ENCODE data around the gene POLR2C. TPM values are rescaled to one million over a fixed set of nuclear protein-coding genes. Genes with fewer than 3 reads are reported as not detected.

Gene POLR2C
- total RNA-seq, 2 donors from 2014 or later: 76.1 to 82.6 TPM

GRCh38 chr16:57477531-57478202 lies 15.2 kb downstream of the POLR2C start:
- H3K27ac Mint-ChIP-seq: no peak overlapping the region
- peaks cover 8% of the 10 kb centered on the region for H3K4me1 Mint-ChIP-seq
- no peaks in the 10 kb centered on the region for H3K27me3 Mint-ChIP-seq
- H3K9me3 ChIP-seq (ENCODE audit: control insufficient read depth, low read length, poor library complexity, severe bottlenecking): no peaks in the 10 kb centered on the region
- no peak overlapping the region for H3K4me3 Mint-ChIP-seq
- H3K36me3 Mint-ChIP-seq (ENCODE audit: low read depth): no peaks in the 10 kb centered on the region
- no peak for DNase-seq
- no peak for ATAC-seq

- Mint-ChIP-seq H3K4me3 (peak overlapping the region; percentile 63), H3K4me1 (peaks cover 8% of the 10 kb centered on the region), H3K27ac (no peak overlapping the region), H3K36me3 (ENCODE audit: low read depth) (no peaks in the 10 kb centered on the region), H3K27me3 (no peaks in the 10 kb centered on the region)
- DNase-seq: no peak
- H3K9me3 ChIP-seq (ENCODE audit: control insufficient read depth, low read length, poor library complexity, severe bottlenecking): no peaks in the 10 kb centered on the region
- no peak for ATAC-seq
These were observed 16.1 kb downstream of the POLR2C start for GRCh38 chr16:57478396-57479204.

DNA sequence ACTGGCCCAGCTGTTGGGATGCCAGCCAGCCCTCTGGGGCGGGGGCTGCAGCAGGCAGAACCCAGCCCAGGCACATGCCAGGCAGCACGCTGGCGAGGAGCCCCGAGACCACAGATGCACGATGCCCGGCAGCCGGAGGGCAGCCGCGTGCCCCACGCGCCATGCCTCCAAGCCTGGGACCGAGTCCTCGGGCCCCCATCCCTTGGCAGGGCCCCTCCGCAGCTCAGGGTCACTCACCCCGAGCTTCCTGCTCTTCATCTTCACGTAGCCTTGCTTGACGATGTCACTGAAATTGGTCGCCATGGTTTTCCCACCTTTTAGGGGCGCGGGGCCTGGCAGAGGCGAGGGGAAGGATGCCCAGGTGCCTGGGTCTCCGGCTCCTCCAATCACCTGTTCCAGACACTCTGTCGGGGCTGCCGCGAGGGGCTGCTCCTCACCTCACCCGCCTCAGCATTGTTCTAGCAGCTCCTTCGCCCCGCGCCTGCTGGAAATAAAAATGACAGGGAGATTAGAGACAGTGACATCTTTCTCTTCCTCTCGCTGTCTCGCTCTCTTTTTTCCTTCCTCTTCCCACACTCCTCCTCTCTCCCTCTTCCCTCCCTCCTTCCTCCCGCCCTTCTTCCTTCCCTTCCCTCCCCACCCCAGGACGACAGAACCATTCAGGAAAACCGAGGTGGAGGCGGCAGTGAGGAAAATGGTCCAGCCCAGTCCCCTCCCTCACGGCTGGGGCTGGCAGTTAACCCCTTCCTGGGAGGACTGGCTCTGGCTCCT lies 16.9 kb downstream of the POLR2C start:
- no peak for DNase-seq
- Mint-ChIP-seq H3K4me1 (peaks cover 8% of the 10 kb centered on the region), H3K27ac (no peak overlapping the region), H3K27me3 (no peaks in the 10 kb centered on the region), H3K4me3 (no peak overlapping the region), H3K36me3 (ENCODE audit: low read depth) (no peaks in the 10 kb centered on the region)
- no peaks in the 10 kb centered on the region for H3K9me3 ChIP-seq (ENCODE audit: control insufficient read depth, low read length, poor library complexity, severe bottlenecking)
- no peak for ATAC-seq

DNA sequence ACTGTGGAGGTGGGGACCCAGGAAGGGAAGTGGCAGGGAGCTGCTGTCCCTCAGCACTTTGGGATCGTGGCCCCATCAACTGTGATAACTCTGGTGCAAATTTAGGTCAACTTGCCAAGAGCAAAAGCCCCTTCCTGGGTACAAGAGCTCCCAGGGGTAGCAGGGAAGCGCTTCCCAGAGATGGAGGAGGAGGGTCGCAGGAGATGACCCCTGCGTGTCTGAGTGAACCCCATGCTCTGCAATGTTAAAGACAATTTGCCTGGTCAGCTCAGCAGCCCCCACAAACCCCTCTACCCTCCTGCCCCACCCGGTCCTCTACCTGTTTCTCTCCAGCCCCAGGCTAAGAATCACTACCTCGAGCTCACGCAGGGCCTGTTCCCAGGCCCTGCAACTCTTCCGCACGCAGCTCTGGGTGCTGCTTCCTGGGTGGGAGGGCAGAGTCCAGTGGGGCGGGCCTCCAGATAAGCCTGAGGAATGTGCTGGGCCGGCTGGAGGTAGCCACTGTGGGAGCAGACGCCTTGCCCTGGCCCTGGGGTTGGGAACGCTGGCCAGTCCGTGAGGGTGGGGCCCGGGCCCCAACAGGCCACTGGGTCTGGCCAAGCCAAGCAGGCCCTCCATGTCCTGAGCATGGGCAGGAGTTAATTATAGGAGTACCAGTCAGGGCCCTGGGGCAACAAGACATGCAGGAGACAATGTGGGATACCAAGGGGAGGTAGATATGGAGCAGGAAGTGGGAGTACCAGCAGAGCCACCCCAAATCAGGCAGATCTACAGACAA lies 17.7 kb downstream of the POLR2C start:
- no peaks in the 10 kb centered on the region for H3K27me3 Mint-ChIP-seq
- DNase-seq (no peak), ATAC-seq (no peak)
- no peaks in the 10 kb centered on the region for H3K9me3 ChIP-seq (ENCODE audit: control insufficient read depth, low read length, poor library complexity, severe bottlenecking)
- peaks cover 8% of the 10 kb centered on the region for H3K4me1 Mint-ChIP-seq
- no peaks in the 10 kb centered on the region for H3K36me3 Mint-ChIP-seq (ENCODE audit: low read depth)
- no peak overlapping the region for H3K4me3 Mint-ChIP-seq
- peak overlapping the region; percentile 57 for H3K27ac Mint-ChIP-seq

- no peak for DNase-seq
- Mint-ChIP-seq H3K27me3 (no peaks in the 10 kb centered on the region), H3K27ac (peak overlapping the region; percentile 57), H3K36me3 (ENCODE audit: low read depth) (no peaks in the 10 kb centered on the region), H3K4me1 (peaks cover 11% of the 10 kb centered on the region), H3K4me3 (no peak overlapping the region)
- no peak for ATAC-seq
- no peaks in the 10 kb centered on the region for H3K9me3 ChIP-seq (ENCODE audit: control insufficient read depth, low read length, poor library complexity, severe bottlenecking)
These were observed 18.3 kb downstream of the POLR2C start for GRCh38 chr16:57480754-57481230.

DNA sequence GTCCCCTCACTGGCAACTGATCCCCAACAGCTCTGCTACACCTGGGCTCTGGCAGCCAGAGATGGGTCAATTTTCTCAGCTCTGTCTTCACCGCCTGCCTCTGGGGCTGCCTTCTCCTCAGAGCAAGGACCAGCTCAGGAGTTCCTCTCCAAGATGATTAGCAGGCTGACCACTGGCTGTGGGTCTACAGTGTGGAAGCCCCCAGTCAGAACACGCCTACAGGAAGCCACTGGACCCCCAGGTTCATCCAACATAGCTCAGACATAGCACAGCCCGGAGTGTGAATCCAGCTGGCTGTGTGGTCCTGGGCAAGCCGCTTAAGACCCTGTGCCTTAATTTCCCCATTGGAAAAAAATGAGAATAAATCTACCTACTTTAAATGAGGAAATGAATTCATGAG lies 18.9 kb downstream of the POLR2C start:
- ATAC-seq (no peak), DNase-seq (no peak)
- peaks cover 11% of the 10 kb centered on the region for H3K4me1 Mint-ChIP-seq
- H3K9me3 ChIP-seq (ENCODE audit: control insufficient read depth, low read length, poor library complexity, severe bottlenecking): no peaks in the 10 kb centered on the region
- no peak overlapping the region for H3K4me3 Mint-ChIP-seq
- no peaks in the 10 kb centered on the region for H3K36me3 Mint-ChIP-seq (ENCODE audit: low read depth)
- H3K27ac Mint-ChIP-seq: no peak overlapping the region
- no peaks in the 10 kb centered on the region for H3K27me3 Mint-ChIP-seq

GRCh38 chr16:57482845-57483545 lies 20.5 kb downstream of the POLR2C start:
- no peak overlapping the region for H3K4me3 Mint-ChIP-seq
- DNase-seq: no peak
- H3K27me3 Mint-ChIP-seq: no peaks in the 10 kb centered on the region
- H3K4me1 Mint-ChIP-seq: peaks cover 14% of the 10 kb centered on the region
- H3K9me3 ChIP-seq (ENCODE audit: control insufficient read depth, low read length, poor library complexity, severe bottlenecking): no peaks in the 10 kb centered on the region
- no peaks in the 10 kb centered on the region for H3K36me3 Mint-ChIP-seq (ENCODE audit: low read depth)
- no peak for ATAC-seq
- no peak overlapping the region for H3K27ac Mint-ChIP-seq

DNA sequence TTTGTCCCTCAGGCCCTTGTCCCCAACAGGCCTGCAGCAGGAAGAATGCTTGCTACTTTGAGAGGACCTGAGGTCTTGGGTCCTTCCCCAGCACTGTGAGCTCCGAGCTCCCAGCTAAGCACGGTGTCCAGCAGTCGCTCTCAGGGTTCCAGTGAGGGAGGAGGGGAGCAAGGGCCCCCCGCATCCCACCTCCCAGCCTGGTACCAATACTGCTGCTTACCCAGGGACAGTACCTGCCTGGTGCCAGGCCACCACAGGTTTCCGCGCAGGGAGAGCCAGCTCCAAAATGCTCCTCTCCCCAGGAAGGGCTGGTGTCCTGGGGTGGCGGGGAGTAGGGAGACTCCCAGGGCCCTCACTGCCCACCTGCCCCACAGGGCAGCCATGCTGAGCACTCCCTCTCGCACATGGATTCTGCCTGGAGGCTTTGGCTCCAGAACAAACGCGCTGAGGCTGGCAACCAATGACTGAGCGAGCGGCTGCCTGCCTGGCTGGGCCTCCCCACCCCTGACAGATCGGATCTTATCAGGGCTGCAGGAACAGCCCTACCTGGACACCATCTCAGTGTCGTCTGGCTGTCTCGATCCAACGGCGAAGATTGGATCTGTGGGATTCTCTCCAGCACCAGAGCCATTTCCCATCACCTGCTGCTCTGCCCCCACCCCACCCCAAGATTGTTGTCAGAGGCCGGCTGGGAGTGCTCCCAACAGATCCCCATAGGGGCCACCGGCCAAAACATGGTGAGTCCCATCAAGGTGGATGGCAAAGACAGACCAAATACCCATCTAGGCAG lies 21.4 kb downstream of the POLR2C start:
- DNase-seq (no peak), ATAC-seq (no peak)
- no peaks in the 10 kb centered on the region for H3K9me3 ChIP-seq (ENCODE audit: control insufficient read depth, low read length, poor library complexity, severe bottlenecking)
- peaks cover 14% of the 10 kb centered on the region for H3K4me1 Mint-ChIP-seq
- H3K27ac Mint-ChIP-seq: no peak overlapping the region
- no peaks in the 10 kb centered on the region for H3K36me3 Mint-ChIP-seq (ENCODE audit: low read depth)
- no peaks in the 10 kb centered on the region for H3K27me3 Mint-ChIP-seq
- H3K4me3 Mint-ChIP-seq: peak overlapping the region; percentile 12

- Mint-ChIP-seq H3K27ac (no peak overlapping the region), H3K27me3 (no peaks in the 10 kb centered on the region), H3K36me3 (ENCODE audit: low read depth) (no peaks in the 10 kb centered on the region), H3K4me1 (peaks cover 11% of the 10 kb centered on the region), H3K4me3 (peak overlapping the region; percentile 91)
- no peaks in the 10 kb centered on the region for H3K9me3 ChIP-seq (ENCODE audit: control insufficient read depth, low read length, poor library complexity, severe bottlenecking)
- no peak for DNase-seq
- ATAC-seq: no peak
These were observed 22.1 kb downstream of the POLR2C start for GRCh38 chr16:57484515-57485005.

- DNase-seq (no peak), ATAC-seq (no peak)
- Mint-ChIP-seq H3K27me3 (no peaks in the 10 kb centered on the region), H3K36me3 (ENCODE audit: low read depth) (no peaks in the 10 kb centered on the region), H3K27ac (no peak overlapping the region), H3K4me3 (peak overlapping the region; percentile 91), H3K4me1 (peaks cover 11% of the 10 kb centered on the region)
- H3K9me3 ChIP-seq (ENCODE audit: control insufficient read depth, low read length, poor library complexity, severe bottlenecking): no peaks in the 10 kb centered on the region
These were observed 22.8 kb downstream of the POLR2C start for GRCh38 chr16:57485091-57485915.
